Mesothelial cell of epicardium (in vitro differentiated cells): ENCODE data around the gene HIGD2A. TPM values are rescaled to one million over a fixed set of nuclear protein-coding genes. Genes with fewer than 3 reads are reported as not detected.

Experiments used
- DNase-seq, 2 experiments: peaks; one replicate each; pipeline ENCODE4 v3.0.0; 2021; ENCODE audit warnings: low spot score in 2 of 2; ENCODE audit not compliant: unreplicated experiment in 2 of 2
- H3K27ac Mint-ChIP-seq: 2 replicates; pipeline ENCODE4 v1.8.0; 2021; ENCODE audit warnings: mixed read lengths
- H3K27me3 Mint-ChIP-seq: 2 replicates; pipeline ENCODE4 v1.8.0; 2021; ENCODE audit warnings: low read depth, mixed read lengths
- H3K36me3 Mint-ChIP-seq: 2 replicates; pipeline ENCODE4 v1.8.0; 2021; ENCODE audit warnings: mixed read lengths
- H3K4me1 Mint-ChIP-seq: 2 replicates; pipeline ENCODE4 v1.8.0; 2021; ENCODE audit warnings: mixed read lengths
- H3K4me3 Mint-ChIP-seq: 2 replicates; pipeline ENCODE4 v1.8.0; 2021; ENCODE audit warnings: mild to moderate bottlenecking, moderate library complexity, mixed read lengths
- H3K9me3 Mint-ChIP-seq: 2 replicates; pipeline ENCODE4 v1.8.0; 2021; ENCODE audit warnings: mixed read lengths
- CTCF ChIP-seq: fragments of 200-600 bp; sonication (generic); IDR thresholded peaks from one replicate; pipeline ENCODE4 v1.5.0; 2021; ENCODE audit warnings: antibody characterized with exemption; ENCODE audit not compliant: unreplicated experiment
- total RNA-seq: library from RNA; stranded (reverse); gene quantifications from 3 replicates; pipeline ENCODE4 v1.2.1, GENCODE V29; 2021

The HIGD2A gene
- total RNA-seq, 1 donor from 2014 or later = 82.5 TPM

GRCh38 chr5:176387384-176387925, 1.1 kb upstream of the HIGD2A start:
- no peak for TF ChIP-seq CTCF
- no peaks in the 10 kb centered on the region for H3K9me3 Mint-ChIP-seq
- H3K4me1 Mint-ChIP-seq = peaks cover 20% of the 10 kb centered on the region
- peak overlapping the region; percentile 99 for H3K4me3 Mint-ChIP-seq
- DNase-seq = no peak
- no peaks in the 10 kb centered on the region for H3K27me3 Mint-ChIP-seq
- peaks cover 11% of the 10 kb centered on the region for H3K36me3 Mint-ChIP-seq
- H3K27ac Mint-ChIP-seq = peak overlapping the region; percentile 100

GRCh38 chr5:176388003-176388443, 528 bp upstream of the HIGD2A start:
- no peak for TF ChIP-seq CTCF
- H3K4me3 Mint-ChIP-seq = peak overlapping the region; percentile 99
- H3K4me1 Mint-ChIP-seq = peaks cover 20% of the 10 kb centered on the region
- H3K36me3 Mint-ChIP-seq = peaks cover 9% of the 10 kb centered on the region
- H3K27ac Mint-ChIP-seq = peak overlapping the region; percentile 100
- no peaks in the 10 kb centered on the region for H3K27me3 Mint-ChIP-seq
- H3K9me3 Mint-ChIP-seq = no peaks in the 10 kb centered on the region
- no peak for DNase-seq

- peaks cover 20% of the 10 kb centered on the region for H3K4me1 Mint-ChIP-seq
- no peaks in the 10 kb centered on the region for H3K27me3 Mint-ChIP-seq
- H3K9me3 Mint-ChIP-seq = no peaks in the 10 kb centered on the region
- no peak for TF ChIP-seq CTCF
- peaks cover 7% of the 10 kb centered on the region for H3K36me3 Mint-ChIP-seq
- peak overlapping the region; percentile 100 for H3K27ac Mint-ChIP-seq
- peak overlapping the region; percentile 99 for H3K4me3 Mint-ChIP-seq
- no peak for DNase-seq
Observed at GRCh38 chr5:176389135-176390123, 878 bp downstream of the HIGD2A start.

- Mint-ChIP-seq H3K4me3 (no peak overlapping the region), H3K36me3 (peaks cover 2% of the 10 kb centered on the region), H3K27ac (no peak overlapping the region), H3K4me1 (peaks cover 28% of the 10 kb centered on the region), H3K27me3 (no peaks in the 10 kb centered on the region), H3K9me3 (no peaks in the 10 kb centered on the region)
- TF ChIP-seq CTCF = no peak
- DNase-seq = no peak
Observed at GRCh38 chr5:176391479-176391878, 2.9 kb downstream of the HIGD2A start.

- H3K36me3 Mint-ChIP-seq = peaks cover 2% of the 10 kb centered on the region
- no peaks in the 10 kb centered on the region for H3K27me3 Mint-ChIP-seq
- DNase-seq = no peak
- H3K9me3 Mint-ChIP-seq = no peaks in the 10 kb centered on the region
- TF ChIP-seq CTCF = no peak
- H3K27ac Mint-ChIP-seq = no peak overlapping the region
- no peak overlapping the region for H3K4me3 Mint-ChIP-seq
- peaks cover 25% of the 10 kb centered on the region for H3K4me1 Mint-ChIP-seq
Observed at GRCh38 chr5:176391999-176392398, 3.4 kb downstream of the HIGD2A start.
